ENCODE data around the gene PKP4. TPM values are rescaled to one million over a fixed set of nuclear protein-coding genes. Genes with fewer than 3 reads are reported as not detected.

PKP4 gene
- total RNA-seq, 1 donor, result 62.2 TPM

DNA sequence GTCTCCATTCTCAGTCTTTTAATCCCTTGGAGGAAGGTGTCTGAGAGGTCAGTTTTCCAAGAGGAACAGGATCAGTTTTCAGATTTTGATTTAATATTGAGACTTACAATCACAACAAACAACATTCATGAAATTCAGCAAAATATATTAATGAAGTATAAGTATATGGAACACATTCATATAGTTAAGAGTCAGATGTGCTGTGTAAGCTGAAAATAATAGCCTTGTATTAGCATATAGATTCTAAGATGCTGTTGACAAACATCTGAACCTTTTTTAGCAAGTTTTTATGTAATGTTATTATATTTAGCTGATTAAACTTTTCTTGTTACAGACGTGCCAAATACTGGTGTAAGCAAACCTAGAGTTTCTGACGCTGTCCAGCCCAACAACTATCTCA is 163.9 kb downstream of the PKP4 start:
- TF ChIP-seq, protein P1, sequence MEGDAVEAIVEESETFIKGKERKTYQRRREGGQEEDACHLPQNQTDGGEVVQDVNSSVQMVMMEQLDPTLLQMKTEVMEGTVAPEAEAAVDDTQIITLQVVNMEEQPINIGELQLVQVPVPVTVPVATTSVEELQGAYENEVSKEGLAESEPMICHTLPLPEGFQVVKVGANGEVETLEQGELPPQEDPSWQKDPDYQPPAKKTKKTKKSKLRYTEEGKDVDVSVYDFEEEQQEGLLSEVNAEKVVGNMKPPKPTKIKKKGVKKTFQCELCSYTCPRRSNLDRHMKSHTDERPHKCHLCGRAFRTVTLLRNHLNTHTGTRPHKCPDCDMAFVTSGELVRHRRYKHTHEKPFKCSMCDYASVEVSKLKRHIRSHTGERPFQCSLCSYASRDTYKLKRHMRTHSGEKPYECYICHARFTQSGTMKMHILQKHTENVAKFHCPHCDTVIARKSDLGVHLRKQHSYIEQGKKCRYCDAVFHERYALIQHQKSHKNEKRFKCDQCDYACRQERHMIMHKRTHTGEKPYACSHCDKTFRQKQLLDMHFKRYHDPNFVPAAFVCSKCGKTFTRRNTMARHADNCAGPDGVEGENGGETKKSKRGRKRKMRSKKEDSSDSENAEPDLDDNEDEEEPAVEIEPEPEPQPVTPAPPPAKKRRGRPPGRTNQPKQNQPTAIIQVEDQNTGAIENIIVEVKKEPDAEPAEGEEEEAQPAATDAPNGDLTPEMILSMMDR (IDR thresholded peaks at IDR 0.05; ENCODE audit: insufficient read depth, low read depth, low read length), result no peak
- no peak overlapping the region for H3K4me3 ChIP-seq (ENCODE audit: low read depth, low read length)

DNA sequence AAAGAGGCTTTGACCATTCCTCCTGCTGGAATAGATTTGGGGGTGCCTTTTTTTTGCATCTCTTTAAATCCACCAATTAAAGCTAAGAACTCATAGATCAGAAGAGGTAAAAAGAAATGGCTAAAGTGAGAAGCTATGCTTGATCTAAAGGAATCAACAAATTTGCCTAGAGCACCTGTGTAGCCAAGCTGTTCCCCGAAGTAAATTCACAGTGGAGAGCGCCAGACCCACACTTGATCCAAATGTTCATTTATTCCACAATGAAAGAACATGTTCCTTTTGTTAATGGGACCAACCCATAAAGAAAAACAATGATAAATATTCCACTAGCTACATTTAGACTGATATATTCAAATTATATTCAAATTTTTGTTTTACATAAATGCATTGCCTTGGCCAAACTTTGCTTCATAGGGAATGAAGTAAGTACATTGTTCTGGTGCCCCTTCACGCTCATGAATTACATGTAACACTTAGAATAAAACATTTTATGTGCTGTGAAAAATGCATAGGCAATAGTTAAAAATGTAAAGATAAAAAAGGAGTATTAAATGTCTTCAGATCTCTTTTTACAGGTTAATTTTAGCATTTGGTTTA is 167.4 kb downstream of the PKP4 start:
- DNase-seq (ENCODE audit: low read depth), result no peak
- TF ChIP-seq, protein P1 (IDR thresholded peaks at IDR 0.05; ENCODE audit: insufficient read depth, low read depth, low read length), result no peak

More for the DNA sequence above, 163.9 kb downstream of the PKP4 start:
- no peak for DNase-seq (ENCODE audit: low read depth)

DNA sequence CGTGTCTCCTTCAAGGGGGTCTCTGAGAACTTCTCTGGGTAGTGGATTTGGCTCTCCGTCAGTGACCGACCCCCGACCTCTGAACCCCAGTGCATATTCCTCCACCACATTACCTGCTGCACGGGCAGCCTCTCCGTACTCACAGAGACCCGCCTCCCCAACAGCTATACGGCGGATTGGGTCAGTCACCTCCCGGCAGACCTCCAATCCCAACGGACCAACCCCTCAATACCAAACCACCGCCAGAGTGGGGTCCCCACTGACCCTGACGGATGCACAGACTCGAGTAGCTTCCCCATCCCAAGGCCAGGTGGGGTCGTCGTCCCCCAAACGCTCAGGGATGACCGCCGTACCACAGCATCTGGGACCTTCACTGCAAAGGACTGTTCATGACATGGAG is 168.2 kb downstream of the PKP4 start:
- H3K4me3 ChIP-seq (ENCODE audit: low read depth, low read length), result no peak overlapping the region
- TF ChIP-seq, protein P1 (IDR thresholded peaks at IDR 0.05; ENCODE audit: insufficient read depth, low read depth, low read length), result no peak
- no peak for DNase-seq (ENCODE audit: low read depth)

More for the DNA sequence above, 167.4 kb downstream of the PKP4 start:
- no peak overlapping the region for H3K4me3 ChIP-seq (ENCODE audit: low read depth, low read length)

DNA sequence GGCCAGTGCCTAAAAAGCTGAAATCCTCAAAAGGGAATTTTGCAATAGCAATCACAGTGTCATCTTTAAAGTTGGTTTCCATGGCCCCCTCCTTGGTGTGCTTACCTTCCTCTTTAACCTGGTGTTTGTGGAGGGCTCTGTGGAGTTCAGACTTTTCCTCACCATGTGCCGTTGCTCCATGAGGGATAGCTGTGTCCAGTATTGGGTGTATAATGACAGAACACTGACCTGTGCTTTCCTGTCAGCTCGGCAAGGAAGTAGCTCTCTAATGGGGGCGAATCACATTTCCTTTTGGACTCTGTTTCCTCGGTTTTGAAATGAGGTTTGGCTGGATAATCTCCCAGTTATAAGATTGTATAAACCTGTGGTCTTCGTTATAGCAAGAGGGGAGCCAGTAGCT is 172.4 kb downstream of the PKP4 start:
- no peak for DNase-seq (ENCODE audit: low read depth)
- TF ChIP-seq, protein P1 (IDR thresholded peaks at IDR 0.05; ENCODE audit: insufficient read depth, low read depth, low read length), result no peak
- no peak overlapping the region for H3K4me3 ChIP-seq (ENCODE audit: low read depth, low read length)

DNA sequence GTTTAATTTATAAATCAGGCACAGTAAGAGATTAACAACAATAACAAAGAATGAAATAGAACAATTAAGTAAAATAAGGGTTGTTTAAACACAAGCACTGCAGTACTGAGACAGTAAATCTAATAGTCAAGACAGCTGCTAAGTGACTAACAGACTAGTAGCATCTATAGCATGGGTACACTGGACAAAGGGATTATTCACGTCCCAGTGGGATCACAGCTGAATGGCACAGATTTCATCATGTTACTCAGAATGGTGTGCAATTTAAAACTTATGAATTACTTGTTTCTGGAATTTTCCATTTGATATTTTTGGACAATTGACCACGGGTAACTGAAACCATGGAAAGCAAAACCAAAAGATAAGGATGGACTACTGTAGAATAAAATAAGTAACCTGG is 176.5 kb downstream of the PKP4 start:
- H3K4me3 ChIP-seq (ENCODE audit: low read depth, low read length), result no peak overlapping the region
- no peak for DNase-seq (ENCODE audit: low read depth)
- TF ChIP-seq, protein P1 (IDR thresholded peaks at IDR 0.05; ENCODE audit: insufficient read depth, low read depth, low read length), result no peak

DNA sequence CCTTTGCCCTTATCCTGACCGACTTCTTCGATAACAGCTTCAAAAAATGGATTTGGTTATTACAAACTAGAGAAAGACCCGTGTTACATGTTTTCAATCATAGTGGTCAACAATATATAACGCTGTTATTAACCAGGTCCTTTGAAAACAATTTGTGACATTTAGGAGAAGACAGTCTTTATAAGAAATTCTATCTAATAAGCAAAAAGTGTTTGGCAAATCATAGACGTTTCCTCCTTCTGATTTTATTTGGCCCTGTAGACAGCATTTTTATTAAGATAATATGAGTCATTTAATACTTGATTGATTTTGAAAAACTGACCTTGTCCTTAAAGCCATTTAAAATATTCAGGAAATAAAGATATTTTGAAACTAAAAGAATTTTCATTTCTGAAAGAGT is 177.9 kb downstream of the PKP4 start:
- TF ChIP-seq, protein P1 (IDR thresholded peaks at IDR 0.05; ENCODE audit: insufficient read depth, low read depth, low read length), result no peak
- no peak for DNase-seq (ENCODE audit: low read depth)
- H3K4me3 ChIP-seq (ENCODE audit: low read depth, low read length), result no peak overlapping the region

Measured in fibroblast of villous mesenchyme (primary cell).